MM.1S (cell line): ENCODE data around the gene H6PD.

Experiments used
- CTCF ChIP-seq: fragments of 300-600 bp; sonication (generic); IDR thresholded peaks from 2 replicates; pipeline ENCODE4 v1.5.1; 2016; ENCODE audit warnings: antibody characterized with exemption, low read length, mixed read lengths
- EZH2 ChIP-seq: fragments of 300-600 bp; sonication (generic); optimal IDR thresholded peaks from 2 replicates; pipeline ENCODE3; 2017; ENCODE audit warnings: low read depth, mild to moderate bottlenecking, antibody characterized with exemption, low read length, mixed read lengths

GRCh38 chr1:9256332-9256731 is 21.8 kb downstream of the H6PD start:
- TF ChIP-seq CTCF (no peak), EZH2 (no peak)
